T-cell (primary cell): ENCODE measurements around the gene ASB8. TPM values are rescaled to one million over a fixed set of nuclear protein-coding genes. Genes with fewer than 3 reads are reported as not detected.
A peak's percentile ranks its signal among the peaks of the same experiment; 100 is the strongest.

Experiments
- ATAC-seq, 4 experiments: fragments of 200-7000 bp in 3 of 4; fragments of 150-1000 bp in 1 of 4; cut with Tn5 transposase; replicated peaks in 1 of 4; 1 replicate in 3 of 4; 2 replicates in 1 of 4; pipeline ENCODE4 v1.10.0; 2021; ENCODE audit warnings: moderate library complexity in 3 of 4, mild to moderate bottlenecking in 2 of 4, moderate number of reproducible peaks in 1 of 4
- CTCF ChIA-PET, 2 donors: fragments of 300-600 bp; sonication (Branson Sonifier 250); formaldehyde crosslinking; loops; one replicate each; lab custom pipeline; 2022; ENCODE audit warnings: antibody characterized with exemption in 2 of 2; lab: Charles Lee
- POLR2A ChIA-PET, 2 donors: fragments of 300-600 bp; sonication (Branson Sonifier 250); formaldehyde crosslinking; loops; one replicate each; lab custom pipeline; 2022; ENCODE audit warnings: antibody characterized with exemption in 2 of 2; lab: Charles Lee
- DNase-seq, 35 experiments: peaks; one replicate each; pipeline versions ENCODE4 v3.0.0 to v3.0.0-alpha.2; 2013 to 2023
- H3K27ac ChIP-seq: one replicate; pipeline ENCODE4 v1.5.1; 2013; ENCODE audit warnings: low read length
- H3K27me3 ChIP-seq, 2 experiments: replicated peaks in 1 of 2; 1 replicate in 1 of 2; 2 replicates in 1 of 2; pipeline versions ENCODE4 v1.6.1 to v1.7.0; 2013; ENCODE audit warnings: low read length in 1 of 2, mixed read lengths in 1 of 2; ENCODE audit not compliant: control insufficient read depth in 2 of 2, insufficient read depth in 2 of 2; ENCODE audit errors: extremely low read depth in 1 of 2
- H3K36me3 ChIP-seq, 2 donors: 1 replicate in 1 of 2; 2 replicates in 1 of 2; pipeline versions ENCODE4 v1.6.1 to v1.7.0; 2013; ENCODE audit warnings: low read length in 1 of 2; ENCODE audit not compliant: control insufficient read depth in 2 of 2, insufficient read depth in 1 of 2; ENCODE audit errors: extremely low read depth in 1 of 2
- H3K4me1 ChIP-seq, 2 experiments: 1 replicate in 1 of 2; 2 replicates in 1 of 2; pipeline versions ENCODE4 v1.6.1 to v1.7.0; 2013; ENCODE audit warnings: low read length in 2 of 2, mixed read lengths in 1 of 2; ENCODE audit not compliant: insufficient read depth in 2 of 2, control insufficient read depth in 1 of 2; ENCODE audit errors: extremely low read depth in 1 of 2
- H3K4me3 ChIP-seq, 2 donors: 1 replicate in 1 of 2; 2 replicates in 1 of 2; pipeline versions ENCODE4 v1.5.1 to v1.7.0; 2013; ENCODE audit warnings: mild to moderate bottlenecking in 2 of 2, low read length in 1 of 2, moderate library complexity in 1 of 2; ENCODE audit not compliant: control insufficient read depth in 1 of 2; ENCODE audit errors: extremely low read depth in 1 of 2
- H3K9me3 ChIP-seq: 2 replicates; pipeline ENCODE4 v1.7.0; 2013
- H3K27ac Mint-ChIP-seq, 2 donors: one replicate each; pipeline ENCODE4 v1.8.0; 2020 to 2021; ENCODE audit warnings: mild to moderate bottlenecking in 2 of 2, mixed read lengths in 2 of 2
- H3K27me3 Mint-ChIP-seq, 2 donors: one replicate each; pipeline ENCODE4 v1.8.0; 2021 to 2022; ENCODE audit warnings: mixed read lengths in 2 of 2
- H3K36me3 Mint-ChIP-seq: one replicate; pipeline ENCODE4 v1.8.0; 2021; ENCODE audit warnings: mixed read lengths
- H3K4me1 Mint-ChIP-seq, 3 donors: one replicate each; pipeline ENCODE4 v1.8.0; 2020 to 2022; ENCODE audit warnings: mixed read lengths in 3 of 3, mild to moderate bottlenecking in 1 of 3
- H3K4me3 Mint-ChIP-seq, 3 donors: one replicate each; pipeline ENCODE4 v1.8.0; 2020 to 2022; ENCODE audit warnings: mild to moderate bottlenecking in 3 of 3, mixed read lengths in 3 of 3, moderate library complexity in 3 of 3
- H3K9me3 Mint-ChIP-seq, 3 donors: one replicate each; pipeline ENCODE4 v1.8.0; 2020 to 2022; ENCODE audit warnings: mixed read lengths in 3 of 3
- WGBS: methylation state at CpG from one replicate; pipeline ENCODE4 v1.1.5; 2013; ENCODE audit warnings: missing lambda C conversion rate; ENCODE audit not compliant: insufficient coverage; 5-methylcytosine and 5-hydroxymethylcytosine counted together
- total RNA-seq, 35 experiments: library from RNA in 6 of 35; stranded (reverse) in 6 of 35; fragments of 120-200 nt in 1 of 35; gene quantifications; one replicate each; pipeline versions ENCODE4 v1.2.1 to v1.2.4 and lab custom pipeline; 2013 to 2026

The ASB8 gene
- total RNA-seq, 5 donors from 2014 or later (not counting 1 experiment from before 2014, with no cell fraction given), result 50.0 to 59.7 (median 58.9) TPM

GRCh38 chr12:48169011-48169410 is 11.7 kb upstream of the ASB8 start:
- Histone ChIP-seq H3K9me3 (no peaks in the 10 kb centered on the region), H3K27me3 (peaks cover 0 to 11% of the 10 kb centered on the region in 2 experiments), H3K4me1 (no peaks in the 10 kb centered on the region), H3K27ac (no peak overlapping the region), H3K36me3 (no peaks in the 10 kb centered on the region), H3K4me3 (no peak overlapping the region)
- H3K4me3 Mint-ChIP-seq, result no peak overlapping the region
- no peaks in the 10 kb centered on the region for H3K4me1 Mint-ChIP-seq
- no peaks in the 10 kb centered on the region for H3K9me3 Mint-ChIP-seq
- ATAC-seq (no peak), DNase-seq (no peak)
- H3K36me3 Mint-ChIP-seq, result no peaks in the 10 kb centered on the region
- POLR2A ChIA-PET, result no interaction called here
- peaks cover 9 to 13% of the 10 kb centered on the region in 2 donors for H3K27me3 Mint-ChIP-seq
- 90% methylated on average over 16 of the region's 19 CpGs for WGBS
- CTCF ChIA-PET, result no interaction called here
- no peak overlapping the region for H3K27ac Mint-ChIP-seq

- ChIA-PET POLR2A (interaction anchor here (0.6 to 0.7 kb wide), 2 partner anchors 9 to 10 kb away, joined by 3 to 4 read pairs; no protein-coding TSS in a partner anchor), CTCF (interaction anchor here (0.7 to 2.1 kb wide), 7 partner anchors 13 to 154 kb away, joined by 3 to 5 read pairs (median 3); no protein-coding TSS in a partner anchor)
- no peak overlapping the region for H3K27ac Mint-ChIP-seq
- H3K27me3 ChIP-seq, result peaks cover 0 to 11% of the 10 kb centered on the region in 2 experiments
- no peaks in the 10 kb centered on the region for H3K9me3 Mint-ChIP-seq
- H3K4me1 Mint-ChIP-seq, result peaks cover 9 to 10% (median 9%) of the 10 kb centered on the region in 3 donors
- no peak overlapping the region for H3K4me3 Mint-ChIP-seq
- no CpG with 5 or more reads among the region's 2 CpGs for WGBS
- peaks cover 0 to 2% of the 10 kb centered on the region in 2 experiments for H3K4me1 ChIP-seq
- no peaks in the 10 kb centered on the region for H3K36me3 Mint-ChIP-seq
- H3K36me3 ChIP-seq, result no peaks in the 10 kb centered on the region
- no peak overlapping the region for H3K27ac ChIP-seq
- H3K9me3 ChIP-seq, result no peaks in the 10 kb centered on the region
- peaks cover 15 to 20% of the 10 kb centered on the region in 2 donors for H3K27me3 Mint-ChIP-seq
- ATAC-seq (peak; percentile 58 to 78 (median 72)), DNase-seq (peak in 29 of 35 experiments; percentile 19 to 87 (median 45))
- no peak overlapping the region for H3K4me3 ChIP-seq
Measured at GRCh38 chr12:48165089-48165981, 8.0 kb upstream of the ASB8 start.

DNA sequence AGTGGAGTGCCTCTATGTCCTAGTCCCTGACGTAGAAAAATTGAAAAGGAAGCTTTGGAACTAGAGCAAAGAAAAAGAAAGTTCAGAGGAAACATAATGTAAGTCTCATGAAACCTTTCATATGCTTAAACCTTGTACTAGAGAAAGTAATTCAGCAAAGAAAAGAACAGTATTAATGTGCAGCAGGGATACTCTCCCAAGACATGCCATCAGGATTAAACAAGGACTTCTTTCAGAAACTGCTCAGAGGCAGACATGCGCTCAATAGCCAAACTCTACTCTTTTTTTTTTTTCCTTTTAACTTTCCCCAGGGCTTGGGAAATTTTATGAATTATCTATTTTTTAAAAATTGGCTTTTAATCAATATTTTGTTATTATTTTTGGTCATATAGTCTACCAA is 7.1 kb upstream of the ASB8 start:
- no peaks in the 10 kb centered on the region for H3K9me3 Mint-ChIP-seq
- no peak overlapping the region for H3K27ac Mint-ChIP-seq
- ChIA-PET CTCF (interaction anchor here (0.7 to 2.1 kb wide), 6 partner anchors 12 to 398 kb away, joined by 3 to 5 read pairs (median 4); no protein-coding TSS in a partner anchor), POLR2A (interaction anchor here in 1 of 2 donors (0.7 kb wide), 1 partner anchor 9 kb away, joined by 4 read pairs; no protein-coding TSS in a partner anchor)
- H3K27me3 ChIP-seq, result peaks cover 0 to 11% of the 10 kb centered on the region in 2 experiments
- peaks cover 15 to 20% of the 10 kb centered on the region in 2 donors for H3K27me3 Mint-ChIP-seq
- no peak overlapping the region for H3K4me3 ChIP-seq
- H3K4me1 ChIP-seq, result peaks cover 0 to 2% of the 10 kb centered on the region in 2 experiments
- WGBS, result no CpG with 5 or more reads among the region's 2 CpGs
- no peaks in the 10 kb centered on the region for H3K36me3 ChIP-seq
- no peaks in the 10 kb centered on the region for H3K36me3 Mint-ChIP-seq
- no peak overlapping the region for H3K4me3 Mint-ChIP-seq
- H3K27ac ChIP-seq, result no peak overlapping the region
- no peaks in the 10 kb centered on the region for H3K9me3 ChIP-seq
- DNase-seq, result no peak
- ATAC-seq, result no peak
- peaks cover 9 to 11% (median 10%) of the 10 kb centered on the region in 3 donors for H3K4me1 Mint-ChIP-seq

GRCh38 chr12:48163150-48163747 is 5.9 kb upstream of the ASB8 start:
- ATAC-seq (no peak), DNase-seq (no peak)
- H3K27ac ChIP-seq, result no peak overlapping the region
- no peaks in the 10 kb centered on the region for H3K9me3 ChIP-seq
- Mint-ChIP-seq H3K4me1 (peaks cover 16 to 20% (median 19%) of the 10 kb centered on the region in 3 donors), H3K4me3 (no peak overlapping the region), H3K27ac (no peak overlapping the region), H3K9me3 (no peaks in the 10 kb centered on the region), H3K36me3 (no peaks in the 10 kb centered on the region), H3K27me3 (peaks cover 15 to 20% of the 10 kb centered on the region in 2 donors)
- peaks cover 0 to 7% of the 10 kb centered on the region in 2 experiments for H3K4me1 ChIP-seq
- H3K4me3 ChIP-seq, result no peak overlapping the region
- ChIA-PET POLR2A (no interaction called here), CTCF (interaction anchor here (0.9 to 2.1 kb wide), 3 partner anchors 13 to 397 kb away, joined by 3 to 4 read pairs (median 4); no protein-coding TSS in a partner anchor)
- no peaks in the 10 kb centered on the region for H3K36me3 ChIP-seq
- peaks cover 0 to 6% of the 10 kb centered on the region in 2 experiments for H3K27me3 ChIP-seq
- WGBS, result 57% methylated on average over 2 of the region's 5 CpGs

- ChIA-PET POLR2A (no interaction called here), CTCF (no interaction called here)
- H3K4me3 ChIP-seq, result no peak overlapping the region
- DNase-seq (peak in 4 of 35 experiments; percentile 2 to 62 (median 33)), ATAC-seq (no peak)
- H3K9me3 ChIP-seq, result no peaks in the 10 kb centered on the region
- Mint-ChIP-seq H3K4me3 (no peak overlapping the region), H3K9me3 (no peaks in the 10 kb centered on the region), H3K36me3 (no peaks in the 10 kb centered on the region), H3K27ac (peak overlapping the region in 1 of 2 donors; percentile 16), H3K27me3 (peaks cover 10% of the 10 kb centered on the region in 2 donors), H3K4me1 (peaks cover 35 to 43% (median 39%) of the 10 kb centered on the region in 3 donors)
- H3K27me3 ChIP-seq, result peaks cover 0 to under 1% of the 10 kb centered on the region in 2 experiments
- no peak overlapping the region for H3K27ac ChIP-seq
- H3K4me1 ChIP-seq, result peaks cover 8 to 23% of the 10 kb centered on the region in 2 experiments
- WGBS, result no CpG with 5 or more reads among the region's 2 CpGs
- H3K36me3 ChIP-seq, result no peaks in the 10 kb centered on the region
Measured at GRCh38 chr12:48160807-48161206, 3.5 kb upstream of the ASB8 start.

- 80% methylated on average over 5 of the region's 5 CpGs for WGBS
- ChIA-PET POLR2A (interaction anchor here in 1 of 2 donors (0.5 kb wide), 1 partner anchor 402 kb away, joined by 3 read pairs; no protein-coding TSS in a partner anchor), CTCF (interaction anchor here in 1 of 2 donors (0.9 kb wide), 1 partner anchor 83 kb away, joined by 3 read pairs; no protein-coding TSS in a partner anchor)
- Mint-ChIP-seq H3K36me3 (no peaks in the 10 kb centered on the region), H3K27me3 (peaks cover 6 to 7% of the 10 kb centered on the region in 2 donors), H3K9me3 (no peaks in the 10 kb centered on the region), H3K4me1 (peaks cover 37 to 43% (median 40%) of the 10 kb centered on the region in 3 donors), H3K27ac (no peak overlapping the region), H3K4me3 (no peak overlapping the region)
- no peaks in the 10 kb centered on the region for H3K36me3 ChIP-seq
- no peak overlapping the region for H3K4me3 ChIP-seq
- DNase-seq, result no peak
- no peak overlapping the region for H3K27ac ChIP-seq
- peaks cover 8 to 26% of the 10 kb centered on the region in 2 experiments for H3K4me1 ChIP-seq
- H3K27me3 ChIP-seq, result no peaks in the 10 kb centered on the region
- no peaks in the 10 kb centered on the region for H3K9me3 ChIP-seq
- ATAC-seq, result no peak
Measured at GRCh38 chr12:48160046-48160445, 2.7 kb upstream of the ASB8 start.
